AG09309 (cell line): ENCODE results near the gene NOC4L.

Experiments
- DNase-seq: peaks from one replicate; pipeline ENCODE4 v3.0.0-alpha.2; 2010; ENCODE audit warnings: low read depth
- H3K4me3 ChIP-seq: 2 replicates; pipeline ENCODE4 v1.5.1; 2011; ENCODE audit warnings: mild to moderate bottlenecking, low read depth, low read length, moderate library complexity; ENCODE audit not compliant: control insufficient read depth
- TF ChIP-seq, protein P1 (sequence below): IDR thresholded peaks from 2 replicates; pipeline ENCODE4 v1.5.1; 2011; ENCODE audit warnings: mild to moderate bottlenecking, low read depth, low read length, inconsistent platforms; ENCODE audit not compliant: insufficient read depth, control insufficient read depth; ENCODE audit errors: missing control alignments

The NOC4L gene

DNA sequence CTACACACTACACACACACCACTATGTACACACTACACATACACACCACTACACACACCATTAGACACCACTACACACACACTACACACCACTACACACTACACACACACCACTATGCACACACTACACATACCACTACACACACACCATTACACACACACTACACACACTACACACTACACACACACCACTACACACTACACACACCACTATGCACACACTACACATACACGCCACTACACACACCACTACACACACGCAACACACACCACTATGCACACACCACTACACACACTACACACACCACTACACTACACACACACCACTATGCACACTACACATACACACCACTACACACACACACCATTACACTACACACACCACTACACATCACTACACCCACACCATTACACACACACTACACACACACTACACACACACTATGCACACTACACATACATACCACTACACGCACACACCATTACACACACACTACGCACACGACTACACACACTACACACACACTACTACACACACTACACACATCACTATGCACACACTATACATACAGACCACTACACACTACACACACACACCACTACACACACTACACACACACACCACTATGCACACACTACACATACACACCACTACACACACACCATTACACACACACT lies 13.6 kb downstream of the NOC4L start:
- no peak overlapping the region for H3K4me3 ChIP-seq
- no peak for DNase-seq
- TF ChIP-seq, protein P1, sequence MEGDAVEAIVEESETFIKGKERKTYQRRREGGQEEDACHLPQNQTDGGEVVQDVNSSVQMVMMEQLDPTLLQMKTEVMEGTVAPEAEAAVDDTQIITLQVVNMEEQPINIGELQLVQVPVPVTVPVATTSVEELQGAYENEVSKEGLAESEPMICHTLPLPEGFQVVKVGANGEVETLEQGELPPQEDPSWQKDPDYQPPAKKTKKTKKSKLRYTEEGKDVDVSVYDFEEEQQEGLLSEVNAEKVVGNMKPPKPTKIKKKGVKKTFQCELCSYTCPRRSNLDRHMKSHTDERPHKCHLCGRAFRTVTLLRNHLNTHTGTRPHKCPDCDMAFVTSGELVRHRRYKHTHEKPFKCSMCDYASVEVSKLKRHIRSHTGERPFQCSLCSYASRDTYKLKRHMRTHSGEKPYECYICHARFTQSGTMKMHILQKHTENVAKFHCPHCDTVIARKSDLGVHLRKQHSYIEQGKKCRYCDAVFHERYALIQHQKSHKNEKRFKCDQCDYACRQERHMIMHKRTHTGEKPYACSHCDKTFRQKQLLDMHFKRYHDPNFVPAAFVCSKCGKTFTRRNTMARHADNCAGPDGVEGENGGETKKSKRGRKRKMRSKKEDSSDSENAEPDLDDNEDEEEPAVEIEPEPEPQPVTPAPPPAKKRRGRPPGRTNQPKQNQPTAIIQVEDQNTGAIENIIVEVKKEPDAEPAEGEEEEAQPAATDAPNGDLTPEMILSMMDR, result no peak

DNA sequence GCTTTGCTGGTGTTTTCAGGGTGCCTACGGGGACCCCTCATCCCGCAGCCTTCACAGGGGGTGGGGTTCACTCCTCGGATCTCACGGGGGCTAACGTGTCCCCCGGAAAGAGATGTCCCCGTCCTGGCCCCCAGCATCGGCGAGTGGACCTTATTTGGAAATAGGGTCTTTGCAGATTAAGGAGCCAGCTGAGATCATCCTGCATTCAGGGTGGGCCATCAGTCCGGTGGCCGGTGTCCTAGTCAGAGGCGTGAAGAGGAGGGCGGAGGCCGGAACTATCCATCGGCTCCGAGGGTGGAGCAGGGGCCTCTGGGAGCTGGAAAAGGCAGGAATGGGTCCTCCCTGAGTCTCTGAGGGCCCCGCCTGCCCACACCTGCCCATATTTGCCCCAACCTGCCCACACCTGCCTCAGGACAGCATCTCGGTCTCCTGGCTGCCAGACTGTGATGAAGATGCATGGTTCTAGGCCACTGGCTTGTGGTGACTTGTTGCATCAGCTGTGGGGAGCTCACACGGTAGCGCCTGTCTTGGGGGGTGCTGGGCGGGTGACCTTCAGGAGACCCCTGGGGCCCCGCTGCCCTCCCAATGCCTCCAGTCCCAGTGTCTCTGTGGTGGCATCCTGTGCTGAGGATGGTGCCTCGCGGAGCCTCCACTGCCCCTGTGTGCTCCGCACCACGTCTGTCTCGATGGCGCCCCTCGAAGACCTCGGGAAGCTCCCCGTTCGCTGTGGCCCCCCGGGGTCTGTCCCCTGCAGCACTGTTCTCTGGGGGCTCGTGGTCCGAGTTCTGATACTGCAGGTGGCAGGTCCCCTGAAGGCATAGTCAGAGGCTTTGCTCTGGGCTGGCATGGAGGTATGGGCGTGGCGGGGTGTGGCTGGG lies 14.7 kb downstream of the NOC4L start:
- DNase-seq, result no peak
- no peak overlapping the region for H3K4me3 ChIP-seq
- TF ChIP-seq, protein P1, result no peak

DNA sequence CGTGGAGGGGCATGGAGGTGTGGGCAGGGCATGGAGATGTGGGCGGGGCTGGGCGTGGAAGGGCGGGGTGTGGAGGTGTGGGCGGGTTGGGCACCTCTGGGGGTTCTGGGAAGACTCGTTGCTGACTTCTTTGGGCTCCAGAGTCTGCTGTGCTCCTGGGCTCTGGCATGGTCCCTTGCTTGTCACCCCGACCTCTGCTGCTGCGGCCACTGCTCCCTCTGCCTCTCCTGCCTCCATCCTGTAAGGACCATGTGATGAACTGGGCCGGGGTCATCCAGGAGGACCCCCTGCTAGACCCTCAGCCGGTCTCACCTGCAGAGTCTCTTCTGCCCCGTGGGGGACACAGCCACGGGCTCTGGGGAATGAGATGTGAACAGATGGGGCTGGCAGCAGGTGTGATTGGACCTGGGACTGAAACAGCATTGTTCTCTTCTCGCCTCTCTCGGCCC lies 15.3 kb downstream of the NOC4L start:
- TF ChIP-seq, protein P1, result no peak
- H3K4me3 ChIP-seq, result no peak overlapping the region
- DNase-seq, result no peak

DNA sequence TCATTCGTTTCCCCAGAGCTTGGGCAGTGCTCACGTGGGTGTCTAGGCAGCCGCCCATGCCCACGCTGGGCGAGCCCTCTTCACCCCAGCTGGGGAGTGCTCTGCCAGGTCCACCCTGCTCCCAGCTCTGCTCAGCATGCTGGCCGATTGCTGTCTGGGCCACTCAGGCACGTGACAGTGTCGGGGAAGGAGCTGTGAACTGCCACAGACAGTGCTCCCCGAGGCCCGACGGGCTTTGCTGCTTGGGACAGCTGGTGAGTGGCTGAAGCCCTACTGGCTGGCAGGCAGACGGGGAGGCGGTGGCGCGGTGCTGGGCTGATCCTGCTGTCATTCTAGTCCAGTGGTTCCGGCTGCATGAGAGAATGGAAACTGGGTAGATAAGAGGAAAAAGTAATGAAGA lies 15.8 kb downstream of the NOC4L start:
- no peak for DNase-seq
- TF ChIP-seq, protein P1, result no peak
- no peak overlapping the region for H3K4me3 ChIP-seq

DNA sequence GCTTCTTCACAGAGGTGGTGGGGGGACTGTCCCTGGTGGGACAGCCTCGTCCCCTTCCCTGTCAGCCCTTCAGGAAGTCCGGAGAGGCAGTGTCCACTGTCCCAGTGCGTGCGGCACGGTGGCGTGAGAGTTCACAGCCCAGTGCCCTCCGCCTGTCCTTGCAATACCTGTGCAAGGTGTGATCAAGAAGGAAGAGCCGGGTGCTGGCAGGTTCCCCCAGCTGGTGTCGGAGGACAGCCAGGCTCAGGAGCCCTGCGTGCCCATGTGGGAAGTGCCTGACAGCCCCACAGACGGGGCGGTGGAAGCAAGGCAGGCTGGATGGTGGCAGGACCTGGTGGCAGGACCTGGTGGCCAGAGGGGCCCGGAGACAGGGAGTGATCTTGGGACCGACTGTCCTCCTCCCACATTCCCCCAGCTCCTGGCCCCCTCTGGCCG lies 16.4 kb downstream of the NOC4L start:
- H3K4me3 ChIP-seq, result no peak overlapping the region
- TF ChIP-seq, protein P1, result no peak
- DNase-seq, result no peak

DNA sequence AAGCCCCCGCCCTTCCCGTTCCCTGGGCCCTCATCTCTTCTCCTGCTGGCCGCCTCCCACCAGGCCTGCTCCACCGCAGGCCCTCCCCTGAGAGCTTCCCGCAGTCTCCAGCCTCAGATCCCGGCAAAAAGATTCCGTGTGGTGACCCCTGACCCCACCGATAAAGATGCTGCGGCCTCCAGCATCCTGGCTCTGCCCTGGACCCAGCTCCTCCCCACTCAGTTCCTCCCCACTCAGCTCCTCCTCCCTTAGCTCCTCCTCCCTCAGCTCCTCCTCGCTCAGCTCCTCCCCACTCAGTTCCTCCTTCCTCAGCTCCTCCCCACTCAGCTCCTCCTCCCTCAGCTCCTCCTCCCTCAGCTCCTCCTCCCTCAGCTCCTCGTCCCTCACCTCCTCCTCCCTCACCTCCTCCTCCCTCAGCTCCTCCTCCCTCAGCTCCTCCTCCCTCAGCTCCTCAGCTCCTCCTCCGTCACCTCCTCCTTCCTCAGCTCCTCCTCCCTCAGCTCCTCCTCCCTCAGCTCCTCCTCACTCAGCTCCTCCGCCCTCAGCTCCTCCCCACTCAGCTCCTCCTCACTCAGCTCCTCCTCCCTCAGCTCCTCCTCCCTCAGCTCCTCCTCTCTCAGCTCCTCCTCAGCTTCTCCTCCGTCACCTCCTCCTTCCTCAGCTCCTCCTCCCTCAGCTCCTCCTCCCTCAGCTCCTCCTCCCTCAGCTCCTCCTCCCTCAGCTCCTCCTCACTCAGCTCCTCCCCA lies 17.0 kb downstream of the NOC4L start:
- no peak overlapping the region for H3K4me3 ChIP-seq
- TF ChIP-seq, protein P1, result no peak
- no peak for DNase-seq
